GM12878 (cell line): Measurements from ENCODE around the gene TRDMT1.

Experiments
- CREB1 ChIP-seq: IDR thresholded peaks from 2 replicates; pipeline ENCODE4 v1.6.1; 2012; ENCODE audit warnings: low read depth, mild to moderate bottlenecking, inconsistent platforms
- EZH2 ChIP-seq: IDR thresholded peaks from 2 replicates; pipeline ENCODE4 v1.6.1; 2012; ENCODE audit warnings: low read depth, mild to moderate bottlenecking, control low read depth, inconsistent platforms, low read length, borderline replicate concordance; ENCODE audit not compliant: control insufficient read depth
- MAX ChIP-seq: IDR thresholded peaks from 2 replicates; pipeline ENCODE4 v1.6.1; 2012; ENCODE audit warnings: low read depth, low read length, improper control_type of control experiment
- MXI1 ChIP-seq: fragments of 150-350 bp; IDR thresholded peaks from 2 replicates; pipeline ENCODE4 v1.6.1; 2011; ENCODE audit warnings: low read depth, mild to moderate bottlenecking, inconsistent platforms, low read length, improper control_type of control experiment
- RFX5 ChIP-seq: IDR thresholded peaks from 2 replicates; pipeline ENCODE4 v1.6.1; 2011; ENCODE audit warnings: low read depth, low read length, improper control_type of control experiment
- TCF7 ChIP-seq: IDR thresholded peaks from 2 replicates; pipeline ENCODE4 v1.6.1; 2014; ENCODE audit warnings: antibody characterized with exemption, borderline replicate concordance
- ZZZ3 ChIP-seq: IDR thresholded peaks from 2 replicates; pipeline ENCODE4 v1.6.1; 2011; ENCODE audit warnings: low read depth; ENCODE audit not compliant: control insufficient read depth, insufficient read length
- TF ChIP-seq, protein P1 (sequence below): IDR thresholded peaks from 2 replicates; pipeline ENCODE4 v1.6.1; 2012; ENCODE audit warnings: mild to moderate bottlenecking, low read depth, low read length
- TF ChIP-seq, protein P2 (sequence below): fragments of 450-650 bp; IDR thresholded peaks from 2 replicates; pipeline ENCODE4 v1.6.1; 2016; ENCODE audit warnings: mild to moderate bottlenecking
- TF ChIP-seq, protein P3 (sequence below), 3 experiments: IDR thresholded peaks in 2 of 3; conservative IDR thresholded peaks in 1 of 3; 2 replicates each; pipeline ENCODE4 v1.5.1; 2011; ENCODE audit warnings: low read depth in 3 of 3, low read length in 3 of 3, mild to moderate bottlenecking in 3 of 3, control low read depth in 2 of 3, moderate library complexity in 2 of 3, inconsistent platforms in 1 of 3, mixed read lengths in 1 of 3; ENCODE audit not compliant: control insufficient read depth in 2 of 3, insufficient read depth in 1 of 3; ENCODE audit errors: extremely low read depth in 1 of 3

DNA sequence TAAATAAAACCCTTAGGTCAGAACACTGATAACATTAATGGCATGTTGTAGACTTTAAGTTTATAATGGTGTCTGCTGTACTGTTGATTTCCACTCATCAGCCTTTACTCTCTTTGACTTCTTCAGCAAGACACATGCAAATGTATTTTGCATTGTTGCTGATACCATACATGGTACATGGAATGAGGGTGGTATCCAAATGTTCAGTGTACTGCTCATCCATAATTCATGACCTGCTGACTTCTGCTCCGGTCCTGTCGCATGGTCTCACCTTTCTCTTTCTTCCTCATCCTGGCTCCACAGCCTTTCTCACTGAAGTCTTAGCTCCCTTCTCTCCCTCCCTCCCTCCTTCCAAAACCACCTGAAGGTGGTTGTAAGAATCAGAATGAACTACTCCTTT lies 67.2 kb downstream of the TRDMT1 start:
- TF ChIP-seq, protein P1, sequence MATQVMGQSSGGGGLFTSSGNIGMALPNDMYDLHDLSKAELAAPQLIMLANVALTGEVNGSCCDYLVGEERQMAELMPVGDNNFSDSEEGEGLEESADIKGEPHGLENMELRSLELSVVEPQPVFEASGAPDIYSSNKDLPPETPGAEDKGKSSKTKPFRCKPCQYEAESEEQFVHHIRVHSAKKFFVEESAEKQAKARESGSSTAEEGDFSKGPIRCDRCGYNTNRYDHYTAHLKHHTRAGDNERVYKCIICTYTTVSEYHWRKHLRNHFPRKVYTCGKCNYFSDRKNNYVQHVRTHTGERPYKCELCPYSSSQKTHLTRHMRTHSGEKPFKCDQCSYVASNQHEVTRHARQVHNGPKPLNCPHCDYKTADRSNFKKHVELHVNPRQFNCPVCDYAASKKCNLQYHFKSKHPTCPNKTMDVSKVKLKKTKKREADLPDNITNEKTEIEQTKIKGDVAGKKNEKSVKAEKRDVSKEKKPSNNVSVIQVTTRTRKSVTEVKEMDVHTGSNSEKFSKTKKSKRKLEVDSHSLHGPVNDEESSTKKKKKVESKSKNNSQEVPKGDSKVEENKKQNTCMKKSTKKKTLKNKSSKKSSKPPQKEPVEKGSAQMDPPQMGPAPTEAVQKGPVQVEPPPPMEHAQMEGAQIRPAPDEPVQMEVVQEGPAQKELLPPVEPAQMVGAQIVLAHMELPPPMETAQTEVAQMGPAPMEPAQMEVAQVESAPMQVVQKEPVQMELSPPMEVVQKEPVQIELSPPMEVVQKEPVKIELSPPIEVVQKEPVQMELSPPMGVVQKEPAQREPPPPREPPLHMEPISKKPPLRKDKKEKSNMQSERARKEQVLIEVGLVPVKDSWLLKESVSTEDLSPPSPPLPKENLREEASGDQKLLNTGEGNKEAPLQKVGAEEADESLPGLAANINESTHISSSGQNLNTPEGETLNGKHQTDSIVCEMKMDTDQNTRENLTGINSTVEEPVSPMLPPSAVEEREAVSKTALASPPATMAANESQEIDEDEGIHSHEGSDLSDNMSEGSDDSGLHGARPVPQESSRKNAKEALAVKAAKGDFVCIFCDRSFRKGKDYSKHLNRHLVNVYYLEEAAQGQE = no peak
- TF ChIP-seq, protein P2, sequence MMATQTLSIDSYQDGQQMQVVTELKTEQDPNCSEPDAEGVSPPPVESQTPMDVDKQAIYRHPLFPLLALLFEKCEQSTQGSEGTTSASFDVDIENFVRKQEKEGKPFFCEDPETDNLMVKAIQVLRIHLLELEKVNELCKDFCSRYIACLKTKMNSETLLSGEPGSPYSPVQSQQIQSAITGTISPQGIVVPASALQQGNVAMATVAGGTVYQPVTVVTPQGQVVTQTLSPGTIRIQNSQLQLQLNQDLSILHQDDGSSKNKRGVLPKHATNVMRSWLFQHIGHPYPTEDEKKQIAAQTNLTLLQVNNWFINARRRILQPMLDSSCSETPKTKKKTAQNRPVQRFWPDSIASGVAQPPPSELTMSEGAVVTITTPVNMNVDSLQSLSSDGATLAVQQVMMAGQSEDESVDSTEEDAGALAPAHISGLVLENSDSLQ = no peak
- TF ChIP-seq, protein P3, sequence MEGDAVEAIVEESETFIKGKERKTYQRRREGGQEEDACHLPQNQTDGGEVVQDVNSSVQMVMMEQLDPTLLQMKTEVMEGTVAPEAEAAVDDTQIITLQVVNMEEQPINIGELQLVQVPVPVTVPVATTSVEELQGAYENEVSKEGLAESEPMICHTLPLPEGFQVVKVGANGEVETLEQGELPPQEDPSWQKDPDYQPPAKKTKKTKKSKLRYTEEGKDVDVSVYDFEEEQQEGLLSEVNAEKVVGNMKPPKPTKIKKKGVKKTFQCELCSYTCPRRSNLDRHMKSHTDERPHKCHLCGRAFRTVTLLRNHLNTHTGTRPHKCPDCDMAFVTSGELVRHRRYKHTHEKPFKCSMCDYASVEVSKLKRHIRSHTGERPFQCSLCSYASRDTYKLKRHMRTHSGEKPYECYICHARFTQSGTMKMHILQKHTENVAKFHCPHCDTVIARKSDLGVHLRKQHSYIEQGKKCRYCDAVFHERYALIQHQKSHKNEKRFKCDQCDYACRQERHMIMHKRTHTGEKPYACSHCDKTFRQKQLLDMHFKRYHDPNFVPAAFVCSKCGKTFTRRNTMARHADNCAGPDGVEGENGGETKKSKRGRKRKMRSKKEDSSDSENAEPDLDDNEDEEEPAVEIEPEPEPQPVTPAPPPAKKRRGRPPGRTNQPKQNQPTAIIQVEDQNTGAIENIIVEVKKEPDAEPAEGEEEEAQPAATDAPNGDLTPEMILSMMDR (IDR thresholded peaks at IDR 0.05 in 2 of 3, conservative IDR thresholded peaks at IDR 0.05 in 1 of 3; ENCODE audit: control insufficient read depth in 2 of 3, extremely low read depth in 1 of 3, insufficient read depth in 1 of 3, low read depth in 3 of 3, low read length in 3 of 3) = no peak
- TF ChIP-seq TCF7 = no peak
- no peak for TF ChIP-seq MXI1
- TF ChIP-seq EZH2 = no peak
- TF ChIP-seq RFX5 = no peak
- no peak for TF ChIP-seq ZZZ3
- no peak for TF ChIP-seq CREB1
- TF ChIP-seq MAX = no peak
